H1 (cell line): ENCODE measurements around the gene SOS1. TPM values are rescaled to one million over a fixed set of nuclear protein-coding genes. Genes with fewer than 3 reads are reported as not detected.

Source experiments
- CTBP2 ChIP-seq: IDR thresholded peaks from 2 replicates; pipeline ENCODE4 v1.7.0; 2011; ENCODE audit warnings: borderline replicate concordance, mild to moderate bottlenecking, moderate library complexity, mixed read lengths, low read length; ENCODE audit not compliant: insufficient read depth, insufficient read length
- PHF8 ChIP-seq: fragments of 200-600 bp; sonication (generic); conservative IDR thresholded peaks from 2 replicates; pipeline ENCODE4 v1.7.1; 2012; ENCODE audit warnings: low read depth, mild to moderate bottlenecking, inconsistent platforms, low read length, moderate library complexity
- SIRT6 ChIP-seq: IDR thresholded peaks from one replicate; pipeline ENCODE4 v1.7.1; 2012; ENCODE audit warnings: low read length, inconsistent platforms
- SUZ12 ChIP-seq: fragments of 200-600 bp; sonication (generic); IDR thresholded peaks from 2 replicates; pipeline ENCODE4 v1.6.1; 2012; ENCODE audit warnings: mild to moderate bottlenecking, inconsistent platforms, low read length, moderate library complexity, mixed read lengths
- TAF1 ChIP-seq: IDR thresholded peaks from 2 replicates; pipeline ENCODE4 v1.6.1; 2011; ENCODE audit warnings: mild to moderate bottlenecking, low read depth, low read length
- TBP ChIP-seq: IDR thresholded peaks from 2 replicates; pipeline ENCODE4 v1.6.1; 2011; ENCODE audit warnings: low read depth, low read length, improper control_type of control experiment
- polyA plus RNA-seq, 7 experiments: library from polyadenylated mRNA; depleted of rRNA in 3 of 7; stranded (reverse) in 5 of 7; unstranded in 2 of 7; fragments of >200 nt in 5 of 7; fragments of 200-250 nt in 2 of 7; gene quantifications; 1 replicate in 5 of 7; 2 replicates in 1 of 7; 4 replicates in 1 of 7; pipeline versions ENCODE4 v1.2.1 to v1.2.3, GENCODE V29; 2011 to 2013; ENCODE audit warnings: missing spikeins in 2 of 7, mixed read lengths in 2 of 7
- total RNA-seq: library from RNA; stranded (reverse); fragmentation: NEBNext Ultra II Directional; extraction: Animal tissue kit (Norgen Biotek cat#: 25700); gene quantifications from 2 replicates; pipeline ENCODE4 v1.2.1, GENCODE V29; 2021
- TF ChIP-seq, protein P1 (sequence below): fragments of 300-600 bp; sonication (generic); IDR thresholded peaks from 2 replicates; pipeline ENCODE4 v1.7.1; 2012; ENCODE audit warnings: low read length, moderate library complexity, mild to moderate bottlenecking, inconsistent platforms; ENCODE audit not compliant: insufficient replicate concordance
- TF ChIP-seq, protein P2 (sequence below), 3 experiments: IDR thresholded peaks; 1 replicate in 2 of 3; 2 replicates in 1 of 3; pipeline versions ENCODE4 v1.5.1 to v1.6.1; 2011; ENCODE audit warnings: low read length in 3 of 3, mild to moderate bottlenecking in 3 of 3, inconsistent platforms in 2 of 3, low read depth in 1 of 3, moderate library complexity in 1 of 3; ENCODE audit not compliant: insufficient read depth in 1 of 3; ENCODE audit errors: control extremely low read depth in 1 of 3

Gene SOS1
- total and polyA plus RNA-seq, 2 of the 8 experiments (the other 6 are each of a cell fraction or from before 2014, with no cell fraction given) = 25.7 to 27.0 TPM

DNA sequence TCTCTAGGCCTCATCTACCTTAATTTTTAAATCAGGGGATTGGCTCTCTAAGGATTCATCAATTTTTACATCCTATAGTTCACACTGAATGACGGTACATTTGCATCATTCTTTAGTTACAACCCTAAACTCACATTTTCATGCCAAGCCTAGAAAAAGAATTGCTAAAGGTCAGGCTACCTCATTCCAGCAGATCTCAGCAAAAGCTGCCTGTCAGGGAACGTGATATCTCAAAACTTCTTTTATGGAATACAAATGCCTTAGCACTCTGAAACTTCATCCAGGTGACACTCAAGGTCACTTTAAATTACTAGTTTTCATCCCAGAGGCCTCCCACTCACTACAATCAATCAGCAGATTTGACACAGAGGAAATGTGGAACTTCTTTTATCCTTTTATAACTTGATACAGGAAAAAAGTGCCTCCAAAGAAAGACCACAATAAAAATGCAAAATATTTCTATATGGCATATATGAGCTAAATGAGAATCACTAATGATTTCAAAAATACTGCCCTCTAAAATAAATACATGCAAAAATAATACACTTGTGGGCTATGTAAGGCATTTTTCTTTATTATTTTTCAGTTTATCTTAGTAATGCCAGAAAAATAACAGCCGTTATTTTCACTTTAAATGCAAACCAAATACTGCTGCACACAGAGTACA is 139.7 kb downstream of the SOS1 start (continued):
- TF ChIP-seq, protein P1, sequence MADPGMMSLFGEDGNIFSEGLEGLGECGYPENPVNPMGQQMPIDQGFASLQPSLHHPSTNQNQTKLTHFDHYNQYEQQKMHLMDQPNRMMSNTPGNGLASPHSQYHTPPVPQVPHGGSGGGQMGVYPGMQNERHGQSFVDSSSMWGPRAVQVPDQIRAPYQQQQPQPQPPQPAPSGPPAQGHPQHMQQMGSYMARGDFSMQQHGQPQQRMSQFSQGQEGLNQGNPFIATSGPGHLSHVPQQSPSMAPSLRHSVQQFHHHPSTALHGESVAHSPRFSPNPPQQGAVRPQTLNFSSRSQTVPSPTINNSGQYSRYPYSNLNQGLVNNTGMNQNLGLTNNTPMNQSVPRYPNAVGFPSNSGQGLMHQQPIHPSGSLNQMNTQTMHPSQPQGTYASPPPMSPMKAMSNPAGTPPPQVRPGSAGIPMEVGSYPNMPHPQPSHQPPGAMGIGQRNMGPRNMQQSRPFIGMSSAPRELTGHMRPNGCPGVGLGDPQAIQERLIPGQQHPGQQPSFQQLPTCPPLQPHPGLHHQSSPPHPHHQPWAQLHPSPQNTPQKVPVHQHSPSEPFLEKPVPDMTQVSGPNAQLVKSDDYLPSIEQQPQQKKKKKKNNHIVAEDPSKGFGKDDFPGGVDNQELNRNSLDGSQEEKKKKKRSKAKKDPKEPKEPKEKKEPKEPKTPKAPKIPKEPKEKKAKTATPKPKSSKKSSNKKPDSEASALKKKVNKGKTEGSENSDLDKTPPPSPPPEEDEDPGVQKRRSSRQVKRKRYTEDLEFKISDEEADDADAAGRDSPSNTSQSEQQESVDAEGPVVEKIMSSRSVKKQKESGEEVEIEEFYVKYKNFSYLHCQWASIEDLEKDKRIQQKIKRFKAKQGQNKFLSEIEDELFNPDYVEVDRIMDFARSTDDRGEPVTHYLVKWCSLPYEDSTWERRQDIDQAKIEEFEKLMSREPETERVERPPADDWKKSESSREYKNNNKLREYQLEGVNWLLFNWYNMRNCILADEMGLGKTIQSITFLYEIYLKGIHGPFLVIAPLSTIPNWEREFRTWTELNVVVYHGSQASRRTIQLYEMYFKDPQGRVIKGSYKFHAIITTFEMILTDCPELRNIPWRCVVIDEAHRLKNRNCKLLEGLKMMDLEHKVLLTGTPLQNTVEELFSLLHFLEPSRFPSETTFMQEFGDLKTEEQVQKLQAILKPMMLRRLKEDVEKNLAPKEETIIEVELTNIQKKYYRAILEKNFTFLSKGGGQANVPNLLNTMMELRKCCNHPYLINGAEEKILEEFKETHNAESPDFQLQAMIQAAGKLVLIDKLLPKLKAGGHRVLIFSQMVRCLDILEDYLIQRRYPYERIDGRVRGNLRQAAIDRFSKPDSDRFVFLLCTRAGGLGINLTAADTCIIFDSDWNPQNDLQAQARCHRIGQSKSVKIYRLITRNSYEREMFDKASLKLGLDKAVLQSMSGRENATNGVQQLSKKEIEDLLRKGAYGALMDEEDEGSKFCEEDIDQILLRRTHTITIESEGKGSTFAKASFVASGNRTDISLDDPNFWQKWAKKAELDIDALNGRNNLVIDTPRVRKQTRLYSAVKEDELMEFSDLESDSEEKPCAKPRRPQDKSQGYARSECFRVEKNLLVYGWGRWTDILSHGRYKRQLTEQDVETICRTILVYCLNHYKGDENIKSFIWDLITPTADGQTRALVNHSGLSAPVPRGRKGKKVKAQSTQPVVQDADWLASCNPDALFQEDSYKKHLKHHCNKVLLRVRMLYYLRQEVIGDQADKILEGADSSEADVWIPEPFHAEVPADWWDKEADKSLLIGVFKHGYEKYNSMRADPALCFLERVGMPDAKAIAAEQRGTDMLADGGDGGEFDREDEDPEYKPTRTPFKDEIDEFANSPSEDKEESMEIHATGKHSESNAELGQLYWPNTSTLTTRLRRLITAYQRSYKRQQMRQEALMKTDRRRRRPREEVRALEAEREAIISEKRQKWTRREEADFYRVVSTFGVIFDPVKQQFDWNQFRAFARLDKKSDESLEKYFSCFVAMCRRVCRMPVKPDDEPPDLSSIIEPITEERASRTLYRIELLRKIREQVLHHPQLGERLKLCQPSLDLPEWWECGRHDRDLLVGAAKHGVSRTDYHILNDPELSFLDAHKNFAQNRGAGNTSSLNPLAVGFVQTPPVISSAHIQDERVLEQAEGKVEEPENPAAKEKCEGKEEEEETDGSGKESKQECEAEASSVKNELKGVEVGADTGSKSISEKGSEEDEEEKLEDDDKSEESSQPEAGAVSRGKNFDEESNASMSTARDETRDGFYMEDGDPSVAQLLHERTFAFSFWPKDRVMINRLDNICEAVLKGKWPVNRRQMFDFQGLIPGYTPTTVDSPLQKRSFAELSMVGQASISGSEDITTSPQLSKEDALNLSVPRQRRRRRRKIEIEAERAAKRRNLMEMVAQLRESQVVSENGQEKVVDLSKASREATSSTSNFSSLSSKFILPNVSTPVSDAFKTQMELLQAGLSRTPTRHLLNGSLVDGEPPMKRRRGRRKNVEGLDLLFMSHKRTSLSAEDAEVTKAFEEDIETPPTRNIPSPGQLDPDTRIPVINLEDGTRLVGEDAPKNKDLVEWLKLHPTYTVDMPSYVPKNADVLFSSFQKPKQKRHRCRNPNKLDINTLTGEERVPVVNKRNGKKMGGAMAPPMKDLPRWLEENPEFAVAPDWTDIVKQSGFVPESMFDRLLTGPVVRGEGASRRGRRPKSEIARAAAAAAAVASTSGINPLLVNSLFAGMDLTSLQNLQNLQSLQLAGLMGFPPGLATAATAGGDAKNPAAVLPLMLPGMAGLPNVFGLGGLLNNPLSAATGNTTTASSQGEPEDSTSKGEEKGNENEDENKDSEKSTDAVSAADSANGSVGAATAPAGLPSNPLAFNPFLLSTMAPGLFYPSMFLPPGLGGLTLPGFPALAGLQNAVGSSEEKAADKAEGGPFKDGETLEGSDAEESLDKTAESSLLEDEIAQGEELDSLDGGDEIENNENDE = no peak
- TF ChIP-seq TAF1 (no peak), SIRT6 (no peak), TBP (no peak), CTBP2 (no peak), PHF8 (no peak), SUZ12 (no peak)
- TF ChIP-seq, protein P2, sequence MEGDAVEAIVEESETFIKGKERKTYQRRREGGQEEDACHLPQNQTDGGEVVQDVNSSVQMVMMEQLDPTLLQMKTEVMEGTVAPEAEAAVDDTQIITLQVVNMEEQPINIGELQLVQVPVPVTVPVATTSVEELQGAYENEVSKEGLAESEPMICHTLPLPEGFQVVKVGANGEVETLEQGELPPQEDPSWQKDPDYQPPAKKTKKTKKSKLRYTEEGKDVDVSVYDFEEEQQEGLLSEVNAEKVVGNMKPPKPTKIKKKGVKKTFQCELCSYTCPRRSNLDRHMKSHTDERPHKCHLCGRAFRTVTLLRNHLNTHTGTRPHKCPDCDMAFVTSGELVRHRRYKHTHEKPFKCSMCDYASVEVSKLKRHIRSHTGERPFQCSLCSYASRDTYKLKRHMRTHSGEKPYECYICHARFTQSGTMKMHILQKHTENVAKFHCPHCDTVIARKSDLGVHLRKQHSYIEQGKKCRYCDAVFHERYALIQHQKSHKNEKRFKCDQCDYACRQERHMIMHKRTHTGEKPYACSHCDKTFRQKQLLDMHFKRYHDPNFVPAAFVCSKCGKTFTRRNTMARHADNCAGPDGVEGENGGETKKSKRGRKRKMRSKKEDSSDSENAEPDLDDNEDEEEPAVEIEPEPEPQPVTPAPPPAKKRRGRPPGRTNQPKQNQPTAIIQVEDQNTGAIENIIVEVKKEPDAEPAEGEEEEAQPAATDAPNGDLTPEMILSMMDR (IDR thresholded peaks at IDR 0.05; ENCODE audit: control extremely low read depth in 1 of 3, insufficient read depth in 1 of 3, low read depth in 1 of 3, low read length in 3 of 3) = no peak
